HAP-1 (cell line): ENCODE data around the gene ACKR1.

Experiments used
- DNase-seq, 2 experiments: peaks; one replicate each; pipeline ENCODE4 v3.0.0-alpha.2; 2016 to 2020; ENCODE audit warnings: low spot score in 2 of 2
- H3K27me3 ChIP-seq: fragments of 250-450 bp; sonication (Bioruptor Pico); 2 replicates; pipeline ENCODE4 v1.5.1; 2020; ENCODE audit warnings: low read depth, mild to moderate bottlenecking, moderate library complexity
- H3K36me3 ChIP-seq: fragments of 250-450 bp; sonication (Bioruptor Pico); replicated peaks from 2 replicates; pipeline ENCODE4 v1.5.1; 2020; ENCODE audit warnings: mild to moderate bottlenecking
- H3K4me1 ChIP-seq: fragments of 250-450 bp; sonication (Bioruptor Pico); 2 replicates; pipeline ENCODE4 v1.5.1; 2020; ENCODE audit warnings: mild to moderate bottlenecking
- H3K4me3 ChIP-seq: fragments of 250-450 bp; sonication (Bioruptor Pico); 2 replicates; pipeline ENCODE4 v1.5.1; 2020; ENCODE audit warnings: mild to moderate bottlenecking, moderate library complexity
- H3K9me3 ChIP-seq: fragments of 250-450 bp; sonication (Bioruptor Pico); 2 replicates; pipeline ENCODE4 v1.5.1; 2020; ENCODE audit warnings: mild to moderate bottlenecking, moderate library complexity
- in situ Hi-C: fragments of 300-500 bp; cut with MboI; formaldehyde crosslinking; loops from 3 replicates; pipeline ENCODE4 v1.14.3; 2020; ENCODE audit warnings: low sequenced_read_pairs, inconsistent platforms, mixed read lengths

The ACKR1 gene

DNA sequence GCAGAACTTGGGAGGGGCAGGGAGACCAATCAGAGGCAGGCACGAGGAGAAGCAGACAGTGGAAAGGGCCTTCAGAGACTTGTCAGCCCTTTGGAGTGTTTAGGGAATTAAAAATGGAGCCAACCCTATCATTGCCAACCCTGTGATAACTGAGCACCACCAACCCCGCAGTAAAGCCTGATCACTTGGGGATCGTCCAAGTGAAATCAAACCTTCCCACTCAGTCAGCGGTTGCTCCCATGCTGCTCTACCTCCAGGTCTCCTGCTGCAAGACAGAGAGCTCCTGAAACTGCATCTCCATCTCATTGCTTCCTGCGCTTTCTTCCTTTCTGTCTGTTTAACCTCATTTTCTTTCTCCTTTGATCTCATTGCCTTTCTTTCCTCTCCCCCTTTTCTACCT is 4.8 kb upstream of the ACKR1 start:
- Histone ChIP-seq H3K27me3 (no peaks in the 10 kb centered on the region), H3K4me3 (no peak overlapping the region), H3K9me3 (no peaks in the 10 kb centered on the region), H3K36me3 (no peaks in the 10 kb centered on the region), H3K4me1 (no peaks in the 10 kb centered on the region)
- no peak for DNase-seq
- in situ Hi-C loops: loop anchor here (5.0 kb wide), 1 partner anchor 38 kb away; no protein-coding TSS in a partner anchor

GRCh38 chr1:159200769-159201168 is 3.9 kb upstream of the ACKR1 start:
- Histone ChIP-seq H3K4me1 (no peaks in the 10 kb centered on the region), H3K27me3 (no peaks in the 10 kb centered on the region), H3K9me3 (no peaks in the 10 kb centered on the region), H3K36me3 (no peaks in the 10 kb centered on the region), H3K4me3 (no peak overlapping the region)
- in situ Hi-C loops: no loop called here
- DNase-seq: no peak

GRCh38 chr1:159201642-159202041 is 3.0 kb upstream of the ACKR1 start:
- no peak for DNase-seq
- H3K9me3 ChIP-seq: no peaks in the 10 kb centered on the region
- H3K36me3 ChIP-seq: no peaks in the 10 kb centered on the region
- no peaks in the 10 kb centered on the region for H3K27me3 ChIP-seq
- no peak overlapping the region for H3K4me3 ChIP-seq
- H3K4me1 ChIP-seq: no peaks in the 10 kb centered on the region
- in situ Hi-C loops: no loop called here

DNA sequence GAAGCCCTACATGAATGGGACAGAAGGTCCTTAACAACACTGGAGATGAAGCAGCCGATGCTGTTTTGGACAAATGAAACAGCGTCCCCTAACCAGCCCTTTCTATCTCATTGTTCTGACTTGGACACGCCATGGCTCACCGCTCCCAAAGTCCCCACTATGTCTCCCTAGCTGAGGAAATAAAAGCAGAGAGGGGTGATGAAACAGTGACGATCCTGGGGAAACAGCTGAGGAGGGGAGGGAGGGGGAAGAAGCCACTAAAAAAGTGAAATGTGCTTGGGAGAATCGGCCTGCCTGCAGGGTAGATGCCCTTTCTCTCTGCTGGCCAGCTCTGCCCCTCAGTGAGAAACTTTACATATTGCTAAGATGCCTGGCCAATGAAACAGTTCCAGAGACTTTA is 1.1 kb upstream of the ACKR1 start:
- no peaks in the 10 kb centered on the region for H3K36me3 ChIP-seq
- H3K9me3 ChIP-seq: no peaks in the 10 kb centered on the region
- in situ Hi-C loops: no loop called here
- no peaks in the 10 kb centered on the region for H3K27me3 ChIP-seq
- no peak for DNase-seq
- no peak overlapping the region for H3K4me3 ChIP-seq
- no peaks in the 10 kb centered on the region for H3K4me1 ChIP-seq

DNA sequence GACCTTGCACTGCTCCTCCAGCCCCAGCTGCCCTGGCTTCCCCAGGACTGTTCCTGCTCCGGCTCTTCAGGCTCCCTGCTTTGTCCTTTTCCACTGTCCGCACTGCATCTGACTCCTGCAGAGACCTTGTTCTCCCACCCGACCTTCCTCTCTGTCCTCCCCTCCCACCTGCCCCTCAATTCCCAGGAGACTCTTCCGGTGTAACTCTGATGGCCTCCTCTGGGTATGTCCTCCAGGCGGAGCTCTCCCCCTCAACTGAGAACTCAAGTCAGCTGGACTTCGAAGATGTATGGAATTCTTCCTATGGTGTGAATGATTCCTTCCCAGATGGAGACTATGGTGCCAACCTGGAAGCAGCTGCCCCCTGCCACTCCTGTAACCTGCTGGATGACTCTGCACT is 550 bp downstream of the ACKR1 start:
- DNase-seq: no peak
- Histone ChIP-seq H3K36me3 (no peaks in the 10 kb centered on the region), H3K4me1 (no peaks in the 10 kb centered on the region), H3K9me3 (no peaks in the 10 kb centered on the region), H3K27me3 (no peaks in the 10 kb centered on the region), H3K4me3 (no peak overlapping the region)
- in situ Hi-C loops: no loop called here

DNA sequence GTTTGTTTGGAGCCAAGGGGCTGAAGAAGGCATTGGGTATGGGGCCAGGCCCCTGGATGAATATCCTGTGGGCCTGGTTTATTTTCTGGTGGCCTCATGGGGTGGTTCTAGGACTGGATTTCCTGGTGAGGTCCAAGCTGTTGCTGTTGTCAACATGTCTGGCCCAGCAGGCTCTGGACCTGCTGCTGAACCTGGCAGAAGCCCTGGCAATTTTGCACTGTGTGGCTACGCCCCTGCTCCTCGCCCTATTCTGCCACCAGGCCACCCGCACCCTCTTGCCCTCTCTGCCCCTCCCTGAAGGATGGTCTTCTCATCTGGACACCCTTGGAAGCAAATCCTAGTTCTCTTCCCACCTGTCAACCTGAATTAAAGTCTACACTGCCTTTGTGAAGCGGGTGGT is 1.4 kb downstream of the ACKR1 start:
- DNase-seq: no peak
- in situ Hi-C loops: no loop called here
- Histone ChIP-seq H3K36me3 (no peaks in the 10 kb centered on the region), H3K27me3 (no peaks in the 10 kb centered on the region), H3K9me3 (no peaks in the 10 kb centered on the region), H3K4me1 (no peaks in the 10 kb centered on the region), H3K4me3 (no peak overlapping the region)

DNA sequence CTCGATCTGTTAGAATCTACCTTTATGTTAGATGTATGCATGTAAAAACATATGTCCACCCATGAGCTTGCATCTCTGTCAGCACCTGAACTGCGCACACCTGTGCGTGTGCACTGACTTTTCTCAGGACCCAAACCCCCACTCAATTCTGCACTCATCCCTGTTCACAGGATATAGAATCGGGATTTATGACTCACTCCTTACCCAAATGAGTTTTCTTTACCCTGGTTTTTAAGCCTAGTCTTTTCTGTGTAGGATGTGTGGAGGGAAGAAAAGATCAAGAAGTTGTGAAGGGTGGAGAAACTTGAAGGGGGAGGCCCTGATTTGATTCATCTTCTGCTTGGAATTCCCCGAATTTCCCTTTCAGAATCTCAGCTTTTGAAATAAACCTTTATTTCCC is 2.4 kb downstream of the ACKR1 start:
- in situ Hi-C loops: no loop called here
- H3K36me3 ChIP-seq: no peaks in the 10 kb centered on the region
- H3K27me3 ChIP-seq: no peaks in the 10 kb centered on the region
- no peaks in the 10 kb centered on the region for H3K4me1 ChIP-seq
- H3K9me3 ChIP-seq: no peaks in the 10 kb centered on the region
- no peak overlapping the region for H3K4me3 ChIP-seq
- DNase-seq: no peak

DNA sequence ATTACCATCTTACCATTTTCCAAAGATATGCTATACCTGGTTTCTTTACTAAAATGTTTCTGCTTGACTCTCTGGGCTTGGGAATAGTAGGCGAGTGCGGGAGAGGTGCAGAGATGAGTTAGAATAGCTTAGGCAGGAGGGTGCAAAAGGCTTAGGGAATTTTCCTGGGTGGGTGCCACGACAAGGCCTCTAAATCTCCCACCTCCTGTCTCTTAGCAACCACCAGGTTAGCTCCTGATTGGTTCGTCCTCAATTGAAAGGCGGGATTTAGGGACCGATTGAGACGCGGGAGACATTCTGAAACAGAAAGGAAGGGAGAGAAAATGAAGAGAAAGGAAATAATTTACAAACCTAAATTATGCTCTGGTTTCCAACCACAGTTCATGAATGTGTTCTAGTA is 3.1 kb downstream of the ACKR1 start:
- no peaks in the 10 kb centered on the region for H3K4me1 ChIP-seq
- DNase-seq: no peak
- in situ Hi-C loops: no loop called here
- H3K36me3 ChIP-seq: no peaks in the 10 kb centered on the region
- no peaks in the 10 kb centered on the region for H3K27me3 ChIP-seq
- H3K4me3 ChIP-seq: no peak overlapping the region
- no peaks in the 10 kb centered on the region for H3K9me3 ChIP-seq

DNA sequence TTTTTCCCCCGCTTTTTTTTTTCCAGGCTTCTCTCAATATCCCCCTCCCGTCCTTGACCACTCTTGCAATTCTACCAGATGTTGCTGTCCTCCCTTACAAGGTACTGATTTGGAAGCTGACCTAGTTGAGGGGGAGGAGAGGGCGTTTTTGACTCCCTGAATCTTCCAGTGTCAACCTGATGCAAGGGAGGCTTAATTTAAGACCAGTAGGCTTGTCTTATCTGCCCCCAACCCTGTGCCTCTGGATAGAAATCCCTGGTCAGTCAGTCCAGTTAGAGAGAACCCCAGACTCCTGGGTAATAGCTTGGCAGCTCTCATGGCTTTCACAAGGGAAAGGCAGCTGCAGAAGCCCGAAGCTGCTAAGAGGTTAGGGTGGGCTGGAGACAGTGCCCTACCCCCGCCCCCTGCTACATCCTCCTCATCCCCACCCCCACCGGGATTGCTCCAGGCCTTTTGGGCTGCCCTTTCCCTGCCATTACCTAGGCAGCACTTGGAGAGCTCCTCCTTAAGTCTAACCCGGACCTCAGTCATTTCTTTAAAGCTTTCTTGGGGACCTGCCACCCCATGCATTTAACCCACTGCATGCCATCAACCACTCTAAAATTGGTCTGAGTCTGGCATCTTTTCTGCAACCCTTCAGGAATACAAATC is 3.6 kb downstream of the ACKR1 start:
- H3K4me3 ChIP-seq: no peak overlapping the region
- no peaks in the 10 kb centered on the region for H3K4me1 ChIP-seq
- no peaks in the 10 kb centered on the region for H3K27me3 ChIP-seq
- no peak for DNase-seq
- H3K9me3 ChIP-seq: no peaks in the 10 kb centered on the region
- H3K36me3 ChIP-seq: no peaks in the 10 kb centered on the region
- in situ Hi-C loops: no loop called here

- in situ Hi-C loops: no loop called here
- no peaks in the 10 kb centered on the region for H3K4me1 ChIP-seq
- no peak overlapping the region for H3K4me3 ChIP-seq
- no peaks in the 10 kb centered on the region for H3K27me3 ChIP-seq
- no peaks in the 10 kb centered on the region for H3K9me3 ChIP-seq
- no peaks in the 10 kb centered on the region for H3K36me3 ChIP-seq
- no peak for DNase-seq
These were observed 4.4 kb downstream of the ACKR1 start for GRCh38 chr1:159209061-159209460.

DNA sequence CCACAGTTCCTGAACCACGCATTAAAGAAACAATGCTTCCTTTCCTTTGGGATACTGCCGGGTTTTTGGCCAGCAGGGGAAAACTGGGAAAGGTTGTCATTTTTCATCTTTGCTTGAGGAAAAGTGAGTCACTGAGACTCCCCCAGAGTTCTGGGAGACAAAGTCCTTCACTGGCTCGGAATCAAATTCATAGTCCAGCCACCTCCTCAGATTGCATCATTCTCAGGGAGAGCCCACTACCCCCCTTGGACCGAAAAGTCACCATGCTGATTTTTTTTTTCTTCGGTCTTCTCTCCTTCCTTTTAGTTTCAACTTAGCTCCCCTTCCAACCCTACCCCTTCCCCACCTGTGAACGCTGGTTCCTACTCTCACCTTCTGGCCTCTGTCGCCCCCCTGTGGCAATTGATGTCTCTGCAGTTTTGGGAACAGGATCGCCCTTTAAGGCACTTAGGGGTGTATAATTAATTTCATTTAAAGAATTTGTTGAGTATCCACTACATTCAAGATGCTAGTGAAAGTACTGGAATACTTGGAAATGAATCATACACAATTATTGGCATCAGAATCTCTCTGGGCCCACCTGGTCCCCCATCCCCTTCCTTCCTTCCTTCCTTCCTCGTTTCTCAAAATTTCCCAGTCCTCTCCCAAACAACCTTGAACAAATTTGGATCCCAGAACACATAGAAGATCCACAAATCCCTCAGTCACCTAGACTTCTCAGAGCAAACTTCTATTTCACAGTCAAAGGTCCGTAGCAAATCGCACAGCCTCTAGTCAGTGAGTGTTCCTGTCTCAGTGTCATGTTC is 6.9 kb downstream of the ACKR1 start:
- Histone ChIP-seq H3K9me3 (no peaks in the 10 kb centered on the region), H3K36me3 (no peaks in the 10 kb centered on the region), H3K27me3 (no peaks in the 10 kb centered on the region), H3K4me3 (no peak overlapping the region), H3K4me1 (no peaks in the 10 kb centered on the region)
- in situ Hi-C loops: no loop called here
- peak in 1 of 2 experiments; percentile 67 for DNase-seq

GRCh38 chr1:159212596-159212995 is 7.9 kb downstream of the ACKR1 start:
- no peaks in the 10 kb centered on the region for H3K9me3 ChIP-seq

DNA sequence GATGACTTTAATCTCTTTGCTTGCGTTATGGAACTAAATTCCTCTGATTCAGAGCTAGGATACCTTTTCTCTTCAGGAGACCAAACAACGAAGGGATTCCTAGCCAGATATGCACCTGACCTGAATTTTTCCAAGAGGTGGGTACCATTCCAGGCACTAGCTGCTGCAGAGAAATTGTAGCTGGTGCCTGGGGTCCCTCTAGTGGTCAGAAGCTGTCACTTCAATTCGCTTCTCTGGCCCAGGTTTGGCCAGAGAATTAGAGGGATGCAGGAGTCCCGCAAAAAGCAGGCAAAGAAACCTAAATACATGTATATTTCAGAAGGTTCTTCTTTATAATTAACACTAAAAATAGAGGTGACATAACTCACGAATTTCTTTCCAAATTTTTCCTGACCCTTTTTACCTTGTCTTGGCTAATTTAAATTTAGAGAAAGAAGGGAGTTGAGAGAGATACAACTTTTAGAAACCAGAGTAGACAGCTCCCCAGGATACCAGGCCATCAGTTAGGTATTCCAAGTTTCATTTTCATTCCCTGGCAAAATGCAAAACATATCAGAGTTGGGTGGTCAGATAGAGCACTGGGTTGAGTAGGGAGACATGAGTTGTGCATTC is 9.6 kb downstream of the ACKR1 start:
- H3K9me3 ChIP-seq: no peaks in the 10 kb centered on the region
- in situ Hi-C loops: no loop called here
- H3K27me3 ChIP-seq: no peaks in the 10 kb centered on the region
- no peaks in the 10 kb centered on the region for H3K4me1 ChIP-seq
- DNase-seq: peak; percentile 20 to 53
- no peak overlapping the region for H3K4me3 ChIP-seq
- no peaks in the 10 kb centered on the region for H3K36me3 ChIP-seq

More at GRCh38 chr1:159212596-159212995, 7.9 kb downstream of the ACKR1 start:
- Histone ChIP-seq H3K36me3 (no peaks in the 10 kb centered on the region), H3K27me3 (no peaks in the 10 kb centered on the region), H3K4me1 (no peaks in the 10 kb centered on the region), H3K4me3 (no peak overlapping the region)
- no peak for DNase-seq
- in situ Hi-C loops: no loop called here
